Prostate gland (tissue), 2 donors: Measurements from ENCODE around the gene FOSL2. TPM values are rescaled to one million over a fixed set of nuclear protein-coding genes. Genes with fewer than 3 reads are reported as not detected.

Experiments used
- DNase-seq: peaks from one replicate; pipeline ENCODE4 v3.0.0-alpha.2; 2019; ENCODE audit warnings: low spot score
- H3K27ac ChIP-seq, 2 donors: fragments of 200-600 bp; sonication (generic); 2 replicates each; pipeline ENCODE4 v1.5.1; 2017 to 2019
- H3K27me3 ChIP-seq: fragments of 200-600 bp; sonication (generic); replicated peaks from 2 replicates; pipeline ENCODE4 v1.5.1; 2019; ENCODE audit not compliant: insufficient read depth
- H3K36me3 ChIP-seq, 2 donors: fragments of 200-600 bp; sonication (generic); 1 replicate in 1 of 2; 2 replicates in 1 of 2; pipeline versions ENCODE4 v1.5.1 to v1.8.1; 2017 to 2019
- H3K4me1 ChIP-seq: fragments of 200-600 bp; sonication (generic); replicated peaks from 2 replicates; pipeline ENCODE4 v1.5.1; 2019
- H3K4me3 ChIP-seq, 2 donors: fragments of 200-600 bp; sonication (generic); 2 replicates each; pipeline ENCODE4 v1.5.1; 2017 to 2019
- H3K9me3 ChIP-seq: fragments of 200-600 bp; sonication (generic); 2 replicates; pipeline ENCODE4 v1.5.1; 2017
- CTCF ChIP-seq, 4 experiments: fragments of 200-600 bp in 2 of 4; fragments of 450-650 bp in 2 of 4; sonication (generic) in 2 of 4; IDR thresholded peaks; 1 replicate in 3 of 4; 2 replicates in 1 of 4; pipeline ENCODE4 v1.5.1; 2016 to 2019; ENCODE audit warnings: antibody characterized with exemption in 4 of 4, mild to moderate bottlenecking in 2 of 4, moderate library complexity in 2 of 4
- POLR2A ChIP-seq: fragments of 450-650 bp; IDR thresholded peaks from one replicate; pipeline ENCODE4 v1.6.1; 2016; ENCODE audit warnings: antibody characterized with exemption, mild to moderate bottlenecking
- POLR2AphosphoS5 ChIP-seq: sonication (generic); formaldehyde crosslinking; IDR thresholded peaks from one replicate; pipeline ENCODE4 v1.6.1; 2017; ENCODE audit warnings: antibody characterized with exemption
- WGBS: methylation state at CpG from one replicate; pipeline ENCODE4 v1.1.5; 2018; 5-methylcytosine and 5-hydroxymethylcytosine counted together
- intact Hi-C: fragments of 100-400 bp; cut with DNase I; formaldehyde crosslinking; loops from one replicate; pipeline ENCODE4 v1.14.2; 2022
- total RNA-seq, 2 donors: library from RNA; depleted of rRNA; stranded (reverse); fragments of >200 nt; gene quantifications; one replicate each; pipeline ENCODE4 v1.1.0, GENCODE V29; 2016

The FOSL2 gene
- total RNA-seq, 2 donors from 2014 or later: 57.4 to 94.2 TPM

GRCh38 chr2:28387082-28387960 lies 5.3 kb upstream of the FOSL2 start:
- TF ChIP-seq POLR2A (no peak), POLR2AphosphoS5 (no peak), CTCF (IDR thresholded peaks at IDR 0.05) (no peak)
- Histone ChIP-seq H3K27me3 (no peaks in the 10 kb centered on the region), H3K4me1 (no peaks in the 10 kb centered on the region), H3K36me3 (no peaks in the 10 kb centered on the region), H3K27ac (no peak overlapping the region), H3K4me3 (no peak overlapping the region), H3K9me3 (no peaks in the 10 kb centered on the region)
- 70% methylated on average over 6 of the region's 6 CpGs for WGBS
- DNase-seq: no peak
- intact Hi-C loops: loop anchor here (5.0 kb wide), 2 partner anchors 40 to 85 kb away; no protein-coding TSS in a partner anchor

- DNase-seq: no peak
- intact Hi-C loops: loop anchor here (5.0 to 10.0 kb wide), 7 partner anchors 42 to 565 kb away; no protein-coding TSS in a partner anchor
- WGBS: 21% methylated on average over 17 of the region's 17 CpGs
Measured at GRCh38 chr2:28389399-28390240, 3.0 kb upstream of the FOSL2 start.

GRCh38 chr2:28390241-28390745 lies 2.4 kb upstream of the FOSL2 start:
- no peaks in the 10 kb centered on the region for H3K27me3 ChIP-seq
- peak overlapping the region; percentile 88 to 96 for H3K4me3 ChIP-seq
- DNase-seq: peak; percentile 93
- no peaks in the 10 kb centered on the region for H3K4me1 ChIP-seq
- intact Hi-C loops: loop anchor here (5.0 to 10.0 kb wide), 5 partner anchors 255 to 565 kb away; no protein-coding TSS in a partner anchor
- TF ChIP-seq CTCF (IDR thresholded peaks at IDR 0.05): peak in 3 of 4 experiments; percentile 10 to 55 (median 48)
- TF ChIP-seq POLR2A: no peak
- peak; percentile 64 for TF ChIP-seq POLR2AphosphoS5
- WGBS: under 1% methylated on average over 43 of the region's 45 CpGs
- H3K36me3 ChIP-seq: no peaks in the 10 kb centered on the region
- H3K27ac ChIP-seq: peak overlapping the region; percentile 100
- H3K9me3 ChIP-seq: no peaks in the 10 kb centered on the region

More at GRCh38 chr2:28389399-28390240, 3.0 kb upstream of the FOSL2 start:
- Histone ChIP-seq H3K27me3 (no peaks in the 10 kb centered on the region), H3K36me3 (no peaks in the 10 kb centered on the region), H3K27ac (peak overlapping the region; percentile 100), H3K4me1 (no peaks in the 10 kb centered on the region), H3K9me3 (no peaks in the 10 kb centered on the region), H3K4me3 (peak overlapping the region; percentile 88 to 96)
- TF ChIP-seq POLR2AphosphoS5 (no peak), POLR2A (no peak), CTCF (IDR thresholded peaks at IDR 0.05) (no peak)

GRCh38 chr2:28390746-28391563 lies 1.7 kb upstream of the FOSL2 start:
- H3K36me3 ChIP-seq: no peaks in the 10 kb centered on the region
- no peak for TF ChIP-seq CTCF (IDR thresholded peaks at IDR 0.05)
- TF ChIP-seq POLR2A: no peak
- TF ChIP-seq POLR2AphosphoS5: peak; percentile 41
- H3K9me3 ChIP-seq: no peaks in the 10 kb centered on the region
- peak; percentile 80 for DNase-seq
- H3K4me1 ChIP-seq: no peaks in the 10 kb centered on the region
- peak overlapping the region; percentile 88 to 96 for H3K4me3 ChIP-seq
- 1% methylated on average over 49 of the region's 49 CpGs for WGBS
- intact Hi-C loops: loop anchor here (5.0 to 10.0 kb wide), 5 partner anchors 256 to 566 kb away; no protein-coding TSS in a partner anchor
- peak overlapping the region; percentile 100 for H3K27ac ChIP-seq
- H3K27me3 ChIP-seq: no peaks in the 10 kb centered on the region
